ENCODE measurements around the gene CLDN6. TPM values are rescaled to one million over a fixed set of nuclear protein-coding genes. Genes with fewer than 3 reads are reported as not detected.

The CLDN6 gene
- total and polyA plus RNA-seq, 2 of the 13 experiments (the other 11 are each of a cell fraction or from before 2014, with no cell fraction given): 5.9 to 7.6 TPM

- ATAC-seq (no peak), FAIRE-seq (no peak), DNase-seq (ENCODE audit: low spot score) (no peak)
- no peaks in the 10 kb centered on the region for H4K20me1 ChIP-seq (ENCODE audit: insufficient read depth, low read length)
- no peak overlapping the region for H2AFZ ChIP-seq (ENCODE audit: low read length)
- H3K4me2 ChIP-seq (ENCODE audit: low read depth, low read length): no peak overlapping the region
- TF ChIP-seq ZNF703 (CRISPR knock-in tag; IDR thresholded peaks at IDR 0.05; ENCODE audit: borderline replicate concordance) (no peak), ZNF230 (CRISPR knock-in tag; IDR thresholded peaks at IDR 0.05) (no peak), RNF2 (conservative IDR thresholded peaks at IDR 0.05; ENCODE audit: low read depth) (no peak), RBAK (CRISPR knock-in tag; IDR thresholded peaks at IDR 0.05) (no peak), MLLT10 (CRISPR knock-in tag; IDR thresholded peaks at IDR 0.05) (no peak), GLI4 (CRISPR knock-in tag; IDR thresholded peaks at IDR 0.05; ENCODE audit: borderline replicate concordance) (no peak), IRF1 (CRISPR knock-in tag; IDR thresholded peaks at IDR 0.05; ENCODE audit: low read depth) (no peak), MAFG (CRISPR knock-in tag; IDR thresholded peaks at IDR 0.05) (no peak), ZNF225 (CRISPR knock-in tag; IDR thresholded peaks at IDR 0.05) (no peak), ZNF441 (CRISPR knock-in tag; IDR thresholded peaks at IDR 0.05; ENCODE audit: borderline replicate concordance) (no peak), TCF7L2 (IDR thresholded peaks at IDR 0.05; ENCODE audit: low read depth, low read length) (no peak), SP1 (IDR thresholded peaks at IDR 0.05) (no peak), SP1 (CRISPR knock-in tag; IDR thresholded peaks at IDR 0.05) (no peak), PHF8 (CRISPR knock-in tag; IDR thresholded peaks at IDR 0.05) (no peak), TIGD3 (CRISPR knock-in tag; IDR thresholded peaks at IDR 0.05; ENCODE audit: borderline replicate concordance) (no peak), PHF20 (CRISPR knock-in tag; IDR thresholded peaks at IDR 0.05) (no peak), HNF4G (IDR thresholded peaks at IDR 0.05; ENCODE audit: borderline replicate concordance, low read depth, low read length) (no peak), HNF4G (CRISPR knock-in tag; IDR thresholded peaks at IDR 0.05; ENCODE audit: borderline replicate concordance, low read depth) (no peak), ZNF879 (CRISPR knock-in tag; IDR thresholded peaks at IDR 0.05) (no peak), TCF7 (IDR thresholded peaks at IDR 0.05; ENCODE audit: low read depth) (no peak), MED8 (CRISPR knock-in tag; IDR thresholded peaks at IDR 0.05; ENCODE audit: insufficient replicate concordance) (no peak), ZNF160 (CRISPR knock-in tag; IDR thresholded peaks at IDR 0.05) (no peak)
- POLR2A ChIA-PET: interaction anchor here (0.9 to 1.3 kb wide), 2 partner anchors 12 to 26 kb away, joined by 3 read pairs; no protein-coding TSS in a partner anchor
- H3K4me1 ChIP-seq (ENCODE audit: insufficient read depth, low read length): peaks cover 24% of the 10 kb centered on the region
- H3K79me2 ChIP-seq (ENCODE audit: insufficient read depth, low read length): no peaks in the 10 kb centered on the region
- intact Hi-C loops (cut with micrococcal nuclease; ENCODE audit: unreplicated experiment): no loop called here
- no peaks in the 10 kb centered on the region for H3K9me3 ChIP-seq (ENCODE audit: low read length)
- WGBS (ENCODE audit: low lambda C conversion rate): 54% methylated on average over 44 of the region's 54 CpGs
- H3K27me3 ChIP-seq (ENCODE audit: control insufficient read depth in 1 of 2, insufficient read depth in 2 of 2, low read length in 2 of 2): peaks cover 10 to 79% of the 10 kb centered on the region in 2 experiments
- CTCF ChIA-PET (ENCODE audit: low intra/inter-chr PET ratio, low total read pairs): no interaction called here
- no peaks in the 10 kb centered on the region for H3K36me3 ChIP-seq (replicated peaks in 1 of 2; ENCODE audit: control insufficient read depth in 1 of 2, insufficient read depth in 2 of 2, low read length in 2 of 2)
- H3K4me3 ChIP-seq (replicated peaks in 1 of 3; ENCODE audit: insufficient read depth in 1 of 3, low read depth in 2 of 3, low read length in 3 of 3): no peak overlapping the region
- no peak overlapping the region for H3K9ac ChIP-seq (ENCODE audit: insufficient read depth, low read depth, low read length)
- in situ Hi-C loops (cut with HindIII; ENCODE audit: extremely low pct_ligation_motif_present, low pct_unique_long_range_greater_than_20kb): no loop called here
- no peak overlapping the region for H3K27ac ChIP-seq (ENCODE audit: extremely low read length, insufficient read depth, low read length)
- no TSS peak for BruUV-seq (replicated peaks)
These were observed 28.8 kb upstream of the CLDN6 start for GRCh38 chr16:3046641-3047386.
